Testis (tissue), 2 donors: Measurements from ENCODE around the gene ZNF396.

Experiments used
- POLR2A ChIP-seq: fragments of 450-650 bp; IDR thresholded peaks from one replicate; pipeline ENCODE4 v1.6.1; 2017; ENCODE audit warnings: antibody characterized with exemption, mild to moderate bottlenecking, moderate library complexity
- TF ChIP-seq, protein P1 (sequence below), 3 experiments: fragments of 450-650 bp in 2 of 3; fragments of 200-600 bp in 1 of 3; sonication (generic) in 1 of 3; IDR thresholded peaks; one replicate each; pipeline ENCODE4 v1.5.1; 2016 to 2019; ENCODE audit warnings: antibody characterized with exemption in 3 of 3, mild to moderate bottlenecking in 2 of 3, moderate library complexity in 1 of 3

DNA sequence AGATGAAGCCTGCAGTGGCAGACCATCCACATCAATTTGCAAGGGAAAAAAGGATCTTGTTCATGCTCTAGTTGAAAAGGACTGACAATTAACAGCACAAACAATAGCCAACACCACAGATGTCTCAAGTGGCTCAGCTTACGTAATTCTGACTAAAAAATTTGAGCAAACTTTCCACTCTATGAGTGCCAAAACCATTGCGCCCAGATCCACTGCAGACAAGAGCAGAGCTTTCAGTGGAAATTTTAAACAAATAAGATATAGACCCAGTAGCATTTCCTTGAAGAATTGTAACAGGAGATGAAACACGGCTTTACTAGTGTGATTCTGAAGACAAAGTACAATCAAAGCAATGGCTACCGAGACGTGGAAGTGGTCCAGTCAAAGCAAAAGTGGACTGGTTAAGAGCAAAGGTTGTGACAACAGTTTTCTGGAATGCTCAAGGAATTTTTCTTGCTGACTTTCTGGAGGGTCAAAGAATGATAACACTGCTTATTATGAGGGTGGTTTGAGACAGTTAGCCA, 12.0 kb upstream of the ZNF396 start:
- TF ChIP-seq POLR2A: no peak
- TF ChIP-seq, protein P1, sequence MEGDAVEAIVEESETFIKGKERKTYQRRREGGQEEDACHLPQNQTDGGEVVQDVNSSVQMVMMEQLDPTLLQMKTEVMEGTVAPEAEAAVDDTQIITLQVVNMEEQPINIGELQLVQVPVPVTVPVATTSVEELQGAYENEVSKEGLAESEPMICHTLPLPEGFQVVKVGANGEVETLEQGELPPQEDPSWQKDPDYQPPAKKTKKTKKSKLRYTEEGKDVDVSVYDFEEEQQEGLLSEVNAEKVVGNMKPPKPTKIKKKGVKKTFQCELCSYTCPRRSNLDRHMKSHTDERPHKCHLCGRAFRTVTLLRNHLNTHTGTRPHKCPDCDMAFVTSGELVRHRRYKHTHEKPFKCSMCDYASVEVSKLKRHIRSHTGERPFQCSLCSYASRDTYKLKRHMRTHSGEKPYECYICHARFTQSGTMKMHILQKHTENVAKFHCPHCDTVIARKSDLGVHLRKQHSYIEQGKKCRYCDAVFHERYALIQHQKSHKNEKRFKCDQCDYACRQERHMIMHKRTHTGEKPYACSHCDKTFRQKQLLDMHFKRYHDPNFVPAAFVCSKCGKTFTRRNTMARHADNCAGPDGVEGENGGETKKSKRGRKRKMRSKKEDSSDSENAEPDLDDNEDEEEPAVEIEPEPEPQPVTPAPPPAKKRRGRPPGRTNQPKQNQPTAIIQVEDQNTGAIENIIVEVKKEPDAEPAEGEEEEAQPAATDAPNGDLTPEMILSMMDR (IDR thresholded peaks at IDR 0.05): no peak
